ENCODE data around the gene LRRFIP2.

Gene LRRFIP2

DNA sequence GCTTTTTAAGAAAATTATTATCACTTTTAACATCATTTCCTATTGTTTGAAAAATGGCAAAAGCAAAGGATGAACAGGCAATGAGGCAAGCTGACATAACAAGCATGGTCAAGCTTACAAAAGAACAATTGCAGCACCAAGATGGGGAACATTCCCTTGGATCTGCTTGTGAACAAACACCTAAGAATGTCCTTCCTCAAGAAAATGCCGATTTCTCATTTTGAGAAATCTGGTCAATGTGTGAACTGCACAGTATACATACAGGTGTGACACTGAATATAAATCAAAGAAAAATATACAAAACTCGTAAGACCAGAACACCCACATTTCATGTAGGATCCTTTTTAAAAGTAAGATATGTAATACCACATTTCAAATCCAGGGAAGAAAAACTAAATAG lies 58.9 kb downstream of the LRRFIP2 start:
- H3K27ac ChIP-seq = no peak overlapping the region
- TF ChIP-seq, protein P1, sequence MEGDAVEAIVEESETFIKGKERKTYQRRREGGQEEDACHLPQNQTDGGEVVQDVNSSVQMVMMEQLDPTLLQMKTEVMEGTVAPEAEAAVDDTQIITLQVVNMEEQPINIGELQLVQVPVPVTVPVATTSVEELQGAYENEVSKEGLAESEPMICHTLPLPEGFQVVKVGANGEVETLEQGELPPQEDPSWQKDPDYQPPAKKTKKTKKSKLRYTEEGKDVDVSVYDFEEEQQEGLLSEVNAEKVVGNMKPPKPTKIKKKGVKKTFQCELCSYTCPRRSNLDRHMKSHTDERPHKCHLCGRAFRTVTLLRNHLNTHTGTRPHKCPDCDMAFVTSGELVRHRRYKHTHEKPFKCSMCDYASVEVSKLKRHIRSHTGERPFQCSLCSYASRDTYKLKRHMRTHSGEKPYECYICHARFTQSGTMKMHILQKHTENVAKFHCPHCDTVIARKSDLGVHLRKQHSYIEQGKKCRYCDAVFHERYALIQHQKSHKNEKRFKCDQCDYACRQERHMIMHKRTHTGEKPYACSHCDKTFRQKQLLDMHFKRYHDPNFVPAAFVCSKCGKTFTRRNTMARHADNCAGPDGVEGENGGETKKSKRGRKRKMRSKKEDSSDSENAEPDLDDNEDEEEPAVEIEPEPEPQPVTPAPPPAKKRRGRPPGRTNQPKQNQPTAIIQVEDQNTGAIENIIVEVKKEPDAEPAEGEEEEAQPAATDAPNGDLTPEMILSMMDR (conservative IDR thresholded peaks at IDR 0.05) = no peak
- TF ChIP-seq ZFX (IDR thresholded peaks at IDR 0.05) = no peak

DNA sequence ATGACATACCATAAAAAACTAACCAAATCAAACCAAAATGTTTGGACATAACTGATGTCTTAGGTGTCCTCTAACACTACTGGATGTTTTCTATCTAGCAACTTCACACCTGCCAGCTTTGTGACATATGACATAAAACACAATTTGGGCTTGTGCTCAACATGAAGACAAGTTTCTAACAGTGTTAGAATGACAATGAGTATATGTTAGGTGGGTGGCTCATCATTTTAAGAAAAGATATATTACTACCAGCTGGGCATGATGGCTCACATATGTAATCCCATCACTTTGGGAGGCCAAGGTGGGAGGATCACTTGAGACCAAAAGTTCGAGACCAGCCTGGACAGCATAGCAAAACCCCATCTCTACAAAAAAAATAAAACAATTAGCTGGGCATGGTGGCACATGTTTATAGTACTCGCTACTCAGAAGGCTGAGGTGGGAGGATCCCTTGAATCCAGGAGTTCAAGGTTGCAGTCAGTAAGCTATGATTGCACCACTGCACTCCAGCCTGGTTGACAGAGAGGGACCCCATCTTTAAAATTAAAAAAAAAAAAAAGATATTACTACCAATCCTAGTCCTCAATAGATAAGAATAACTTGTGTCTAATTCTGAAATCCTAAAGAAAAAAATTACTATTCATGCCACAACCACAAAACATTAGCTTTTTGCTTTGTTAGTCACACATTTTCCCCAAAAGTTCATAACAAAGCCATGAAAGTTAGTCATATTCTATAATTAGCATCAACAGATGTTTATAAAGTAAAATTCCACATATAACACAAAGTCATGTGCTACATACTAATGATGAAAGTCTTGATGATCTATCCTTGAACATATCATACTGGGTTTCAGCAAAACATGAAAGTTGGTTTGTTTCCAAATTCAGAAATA lies 59.9 kb downstream of the LRRFIP2 start:
- no peak overlapping the region for H3K27ac ChIP-seq
- TF ChIP-seq ZFX (IDR thresholded peaks at IDR 0.05) = no peak
- TF ChIP-seq, protein P1 (conservative IDR thresholded peaks at IDR 0.05) = no peak

DNA sequence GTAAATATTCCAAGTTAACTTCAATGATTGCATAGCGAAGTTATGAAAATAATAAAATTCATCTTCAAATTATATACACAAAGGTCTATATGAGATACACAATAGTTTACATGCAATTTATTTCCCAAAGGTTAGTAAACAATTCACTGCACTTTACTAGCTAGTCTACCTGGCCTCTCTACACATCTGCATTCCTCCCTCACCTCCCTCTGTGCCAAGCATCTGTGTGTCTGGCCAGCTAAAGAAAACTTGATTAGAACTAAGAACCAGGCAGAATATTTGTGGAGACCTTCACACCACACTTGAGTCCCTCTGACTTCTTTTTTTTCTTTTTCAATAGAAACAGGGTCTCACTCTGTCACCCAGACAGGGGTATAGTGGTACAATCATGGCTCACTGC lies 61.4 kb downstream of the LRRFIP2 start:
- TF ChIP-seq, protein P1 (conservative IDR thresholded peaks at IDR 0.05) = no peak
- no peak for TF ChIP-seq ZFX (IDR thresholded peaks at IDR 0.05)

DNA sequence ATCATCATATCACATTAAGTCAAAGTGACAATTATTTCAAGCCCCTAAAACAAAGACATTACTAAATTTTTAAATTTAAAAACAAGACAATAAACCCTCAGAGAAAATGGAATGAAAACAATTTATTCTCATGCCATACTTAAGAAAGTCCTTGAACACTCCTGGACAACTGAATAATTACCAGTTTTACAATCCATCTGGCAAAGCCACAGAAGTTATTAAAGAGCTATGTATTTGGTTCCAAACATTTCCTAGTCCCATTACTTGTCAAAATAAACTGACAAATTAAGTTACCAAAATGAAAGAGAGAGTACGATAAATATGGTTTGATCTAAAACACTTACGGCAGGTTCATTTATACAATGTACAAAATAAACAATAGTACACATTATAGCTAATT lies 63.2 kb downstream of the LRRFIP2 start:
- TF ChIP-seq, protein P1 (conservative IDR thresholded peaks at IDR 0.05) = no peak
- no peak for TF ChIP-seq ZFX (IDR thresholded peaks at IDR 0.05)
- H3K27ac ChIP-seq = no peak overlapping the region

More for the DNA sequence above, 61.4 kb downstream of the LRRFIP2 start:
- H3K27ac ChIP-seq = no peak overlapping the region

DNA sequence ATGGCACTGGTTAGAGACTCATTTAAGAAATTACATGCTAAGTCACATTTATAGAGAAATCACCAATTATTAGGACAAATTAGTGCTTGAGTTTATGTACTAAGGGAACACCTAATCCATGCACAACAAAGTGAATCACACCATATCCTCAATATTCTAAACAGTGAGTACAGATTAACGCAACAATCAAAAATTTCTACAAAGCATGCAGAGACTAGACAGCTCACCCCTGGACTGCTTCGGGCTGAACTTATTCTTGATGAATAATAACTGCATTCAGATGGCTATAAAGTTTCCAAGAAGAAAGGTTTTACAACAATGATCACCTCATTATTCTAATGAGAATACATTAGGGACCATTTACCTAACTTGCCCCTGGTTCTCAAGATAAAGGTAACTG lies 66.5 kb downstream of the LRRFIP2 start:
- H3K27ac ChIP-seq = no peak overlapping the region
- TF ChIP-seq, protein P1 (conservative IDR thresholded peaks at IDR 0.05) = no peak
- TF ChIP-seq ZFX (IDR thresholded peaks at IDR 0.05) = no peak

DNA sequence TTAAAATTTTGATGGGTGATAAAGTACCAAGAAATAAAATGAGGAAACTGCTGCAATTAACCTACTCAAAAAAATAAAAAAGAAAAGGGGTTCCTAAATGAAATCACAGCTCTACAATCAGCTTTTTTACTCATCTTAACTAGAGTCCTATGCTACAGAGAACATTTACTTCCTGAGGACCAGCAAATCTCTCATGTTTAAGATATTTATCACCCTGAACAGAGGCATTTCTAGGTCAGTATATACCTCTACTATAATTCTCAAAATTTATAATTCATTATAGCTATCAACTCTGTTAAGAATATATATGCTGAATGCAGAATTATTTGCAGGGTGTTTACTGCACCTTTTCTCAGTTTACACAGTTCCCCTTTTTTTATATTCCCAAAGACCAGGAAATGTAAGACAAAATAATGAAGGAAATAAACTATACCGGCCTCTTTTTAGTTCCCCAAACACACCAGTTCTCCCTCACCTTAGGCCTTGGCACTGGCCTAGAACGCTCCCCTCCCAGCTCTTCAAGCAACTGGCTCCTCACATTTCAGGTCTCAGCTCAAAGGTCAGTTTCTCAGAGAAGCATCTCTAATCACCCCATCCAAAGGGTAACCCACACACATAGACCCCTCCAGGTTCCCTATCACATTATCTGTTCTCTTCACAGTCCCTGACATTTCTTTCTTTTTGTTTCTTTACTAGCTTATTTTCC lies 71.1 kb downstream of the LRRFIP2 start:
- TF ChIP-seq, protein P1 (conservative IDR thresholded peaks at IDR 0.05) = no peak
- no peak for TF ChIP-seq ZFX (IDR thresholded peaks at IDR 0.05)
- H3K27ac ChIP-seq = no peak overlapping the region

DNA sequence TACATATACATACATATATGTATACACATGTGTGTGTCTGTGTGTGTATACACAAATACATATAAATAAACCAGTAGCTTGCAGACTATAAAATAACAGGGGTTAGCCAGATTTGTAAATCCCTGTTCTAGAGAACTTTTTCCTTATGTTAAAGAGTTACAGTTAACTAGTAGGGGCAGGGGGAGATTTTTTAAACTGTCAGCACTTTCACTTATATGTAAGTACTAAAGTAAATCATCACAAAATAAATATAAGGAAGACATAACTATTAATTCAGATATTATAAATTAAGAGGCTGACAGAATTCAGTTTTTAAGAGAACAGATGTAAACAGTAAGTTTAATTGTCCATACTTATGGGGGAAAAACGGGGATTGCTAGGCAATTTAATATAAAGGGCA lies 74.0 kb downstream of the LRRFIP2 start:
- H3K27ac ChIP-seq = no peak overlapping the region
- TF ChIP-seq ZFX (IDR thresholded peaks at IDR 0.05) = no peak
- TF ChIP-seq, protein P1 (conservative IDR thresholded peaks at IDR 0.05) = no peak

Measured in C4-2B (cell line).